DMS153 (cell line): Measurements from ENCODE around the gene ANKRD13B.

Experiments used
- DNase-seq: peaks from one replicate; lab custom pipeline; 2025; lab: John Stamatoyannopoulos, UW

Gene ANKRD13B

GRCh38 chr17:29616300-29617048 lies 23.5 kb downstream of the ANKRD13B start:
- DNase-seq, result no peak

GRCh38 chr17:29617125-29617480 lies 24.2 kb downstream of the ANKRD13B start:
- peak; percentile 84 for DNase-seq

- DNase-seq, result peak; percentile 62
Observed at GRCh38 chr17:29617481-29618271, 24.7 kb downstream of the ANKRD13B start.

- DNase-seq, result no peak
Observed at GRCh38 chr17:29618272-29619065, 25.5 kb downstream of the ANKRD13B start.

- DNase-seq, result no peak
Observed at GRCh38 chr17:29619251-29619650, 26.3 kb downstream of the ANKRD13B start.

- no peak for DNase-seq
Observed at GRCh38 chr17:29620271-29620670, 27.3 kb downstream of the ANKRD13B start.

- DNase-seq, result no peak
Observed at GRCh38 chr17:29620779-29621500, 28.0 kb downstream of the ANKRD13B start.

- no peak for DNase-seq
Observed at GRCh38 chr17:29621751-29622194, 28.8 kb downstream of the ANKRD13B start.

GRCh38 chr17:29622337-29623282 lies 29.7 kb downstream of the ANKRD13B start, which contains the start of gene CORO6:
TSS of gene CORO6 (minus strand) at chr17:29622912. CDS start at chr17:29621421, 1,491 bp downstream.
- peak; percentile 28 for DNase-seq

- DNase-seq, result no peak
Observed at GRCh38 chr17:29623283-29623647, 30.3 kb downstream of the ANKRD13B start.

GRCh38 chr17:29624586-29624985 lies 31.7 kb downstream of the ANKRD13B start:
- DNase-seq, result no peak

- DNase-seq, result peak; percentile 36
Observed at GRCh38 chr17:29625037-29625750, 32.3 kb downstream of the ANKRD13B start.

- DNase-seq, result no peak
Observed at GRCh38 chr17:29627951-29628350, 35.0 kb downstream of the ANKRD13B start.

- no peak for DNase-seq
Observed at GRCh38 chr17:29628644-29629043, 35.7 kb downstream of the ANKRD13B start.

- DNase-seq, result no peak
Observed at GRCh38 chr17:29629839-29630238, 36.9 kb downstream of the ANKRD13B start.

- DNase-seq, result no peak
Observed at GRCh38 chr17:29630630-29631193, 37.8 kb downstream of the ANKRD13B start.

GRCh38 chr17:29633886-29634285 lies 41.0 kb downstream of the ANKRD13B start:
- DNase-seq, result no peak

- DNase-seq, result no peak
Observed at GRCh38 chr17:29640413-29640812, 47.5 kb downstream of the ANKRD13B start.

- DNase-seq, result no peak
Observed at GRCh38 chr17:29640981-29641642, 48.2 kb downstream of the ANKRD13B start.
